AG09319 (cell line): ENCODE data around the gene MYG1.
"Not testable (repeated sequence)": the region's sequence is repeated elsewhere in the genome, so short reads cannot be mapped to it uniquely, and the experiment has no call there.

Source experiments
- DNase-seq: peaks from one replicate; pipeline ENCODE4 v3.0.0-alpha.2; 2010; ENCODE audit warnings: low read depth; ENCODE audit errors: extremely low read depth
- CTCF ChIP-seq: IDR thresholded peaks from 2 replicates; pipeline ENCODE4 v1.5.1; 2011; ENCODE audit warnings: low read depth, mild to moderate bottlenecking, inconsistent platforms, low read length, moderate library complexity

MYG1 gene

GRCh38 chr12:53288322-53288721 is 11.2 kb upstream of the MYG1 start:
- DNase-seq = no peak
- no peak for TF ChIP-seq CTCF

GRCh38 chr12:53289891-53290290 is 9.6 kb upstream of the MYG1 start:
- TF ChIP-seq CTCF = no peak
- DNase-seq = no peak

GRCh38 chr12:53290661-53291060 is 8.8 kb upstream of the MYG1 start:
- no peak for TF ChIP-seq CTCF
- no peak for DNase-seq

DNA sequence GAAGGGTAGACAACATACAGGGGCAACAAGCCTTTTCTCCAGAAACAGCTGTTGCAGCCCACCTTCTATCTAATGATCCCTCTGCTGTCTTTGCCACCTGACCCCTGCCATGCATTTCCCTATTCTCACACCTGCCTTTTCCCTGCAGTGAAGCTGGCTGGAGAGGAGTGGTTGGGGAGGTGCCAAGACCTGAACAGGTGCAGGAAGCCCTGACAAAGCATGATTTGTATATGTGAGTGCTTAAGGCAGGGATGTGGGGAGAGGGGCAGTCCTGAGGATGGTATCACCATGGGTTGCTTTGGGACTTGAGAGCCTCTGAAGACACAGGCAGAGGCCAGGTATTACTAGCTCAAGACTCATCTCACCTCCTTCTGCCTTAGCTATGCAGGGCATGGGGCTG is 7.1 kb upstream of the MYG1 start:
- TF ChIP-seq CTCF = no peak
- DNase-seq = no peak

GRCh38 chr12:53295070-53295890 is 4.2 kb upstream of the MYG1 start, which contains the start of gene PFDN5:
Gene PFDN5 (plus strand): TSS chr12:53295542. CDS start chr12:53295568, 26 bp downstream.
- DNase-seq = peak; percentile 78
- no peak for TF ChIP-seq CTCF

DNA sequence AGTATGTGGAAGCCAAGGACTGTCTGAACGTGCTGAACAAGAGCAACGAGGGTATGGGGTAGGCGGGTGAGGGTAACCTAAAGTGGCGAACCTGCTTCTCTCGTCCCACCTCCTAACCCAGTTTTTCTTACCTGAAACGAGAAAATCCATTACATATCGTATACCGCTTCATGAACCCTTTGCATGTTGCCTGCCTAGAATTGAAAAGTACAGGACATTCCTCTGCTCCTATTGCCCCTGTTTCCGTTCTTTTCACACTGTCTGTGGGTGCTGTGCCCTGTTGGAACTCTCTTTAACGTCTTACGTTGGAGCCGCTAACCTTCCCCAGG is 3.6 kb upstream of the MYG1 start:
- no peak for TF ChIP-seq CTCF
- DNase-seq = no peak

DNA sequence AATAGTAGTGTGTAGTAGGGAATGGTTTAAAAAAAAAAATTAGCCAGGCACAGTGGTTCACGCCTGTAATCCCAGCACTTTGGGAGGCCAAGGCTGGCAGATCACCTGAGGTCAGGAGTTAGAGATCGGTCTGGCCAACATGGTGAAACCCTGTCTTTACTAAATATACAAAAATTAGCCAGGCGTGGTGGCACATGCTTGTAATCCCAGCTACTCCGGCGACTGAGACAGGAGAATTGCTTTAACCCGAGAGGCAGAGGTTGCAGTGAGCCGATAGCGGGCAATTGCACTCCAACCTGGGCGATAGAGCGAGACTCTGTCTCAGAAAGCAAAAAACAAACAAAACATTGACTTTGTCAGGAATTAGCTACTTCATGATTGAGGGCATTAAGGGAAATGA is 2.4 kb upstream of the MYG1 start:
- not testable (repeated sequence) for DNase-seq

DNA sequence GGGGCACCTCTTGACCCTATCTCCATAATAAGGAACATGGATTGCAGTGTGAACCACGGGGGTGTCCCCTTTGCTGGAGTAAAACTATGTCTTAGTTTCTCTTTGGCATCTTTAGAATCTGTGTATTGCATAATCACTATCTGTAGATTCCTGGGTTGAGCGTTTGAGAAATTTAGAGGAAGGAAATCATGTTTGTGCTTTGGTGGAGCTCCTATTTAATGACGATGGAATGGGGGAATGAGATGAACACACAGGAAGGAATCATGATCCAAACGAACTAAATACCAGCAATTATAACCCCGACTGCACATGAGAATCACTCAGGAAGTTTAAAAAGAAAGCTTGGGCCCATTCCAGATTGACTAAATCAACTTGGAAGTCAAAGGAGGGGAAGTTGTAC is 1.3 kb upstream of the MYG1 start:
- TF ChIP-seq CTCF = no peak
- peak; percentile 87 for DNase-seq
